PC-3 (cell line): ENCODE results near the gene PRKCG.

Experiments used
- EZH2 ChIP-seq: fragments of 300-600 bp; sonication (generic); IDR thresholded peaks from one replicate; pipeline ENCODE4 v1.6.1; 2017; ENCODE audit warnings: antibody characterized with exemption, mild to moderate bottlenecking, low read length; ENCODE audit not compliant: unreplicated experiment
- TF ChIP-seq, protein P1 (sequence below): fragments of 300-600 bp; sonication (generic); conservative IDR thresholded peaks from 2 replicates; pipeline ENCODE4 v1.5.1; 2017; ENCODE audit warnings: antibody characterized with exemption, low read depth, mild to moderate bottlenecking, low read length

DNA sequence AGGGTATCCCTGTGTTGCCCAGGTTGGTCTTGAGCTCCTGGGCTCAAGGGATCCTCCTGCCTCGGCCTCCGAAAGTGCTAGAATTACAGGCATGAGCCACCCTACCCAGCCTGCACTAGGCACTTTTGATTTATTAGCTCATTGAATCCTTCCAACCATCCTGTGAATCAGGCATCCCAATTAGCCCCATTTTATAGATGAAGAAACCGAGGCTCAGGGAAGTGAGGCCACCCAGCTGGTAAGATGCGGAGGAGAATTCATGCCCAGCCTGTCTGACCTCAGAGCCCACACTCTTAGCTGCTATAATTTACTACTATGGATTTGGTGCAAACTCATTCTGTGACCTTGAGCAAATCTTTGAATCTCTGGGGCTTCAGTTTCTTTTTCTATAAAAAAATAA is 62.9 kb downstream of the PRKCG start:
- TF ChIP-seq, protein P1, sequence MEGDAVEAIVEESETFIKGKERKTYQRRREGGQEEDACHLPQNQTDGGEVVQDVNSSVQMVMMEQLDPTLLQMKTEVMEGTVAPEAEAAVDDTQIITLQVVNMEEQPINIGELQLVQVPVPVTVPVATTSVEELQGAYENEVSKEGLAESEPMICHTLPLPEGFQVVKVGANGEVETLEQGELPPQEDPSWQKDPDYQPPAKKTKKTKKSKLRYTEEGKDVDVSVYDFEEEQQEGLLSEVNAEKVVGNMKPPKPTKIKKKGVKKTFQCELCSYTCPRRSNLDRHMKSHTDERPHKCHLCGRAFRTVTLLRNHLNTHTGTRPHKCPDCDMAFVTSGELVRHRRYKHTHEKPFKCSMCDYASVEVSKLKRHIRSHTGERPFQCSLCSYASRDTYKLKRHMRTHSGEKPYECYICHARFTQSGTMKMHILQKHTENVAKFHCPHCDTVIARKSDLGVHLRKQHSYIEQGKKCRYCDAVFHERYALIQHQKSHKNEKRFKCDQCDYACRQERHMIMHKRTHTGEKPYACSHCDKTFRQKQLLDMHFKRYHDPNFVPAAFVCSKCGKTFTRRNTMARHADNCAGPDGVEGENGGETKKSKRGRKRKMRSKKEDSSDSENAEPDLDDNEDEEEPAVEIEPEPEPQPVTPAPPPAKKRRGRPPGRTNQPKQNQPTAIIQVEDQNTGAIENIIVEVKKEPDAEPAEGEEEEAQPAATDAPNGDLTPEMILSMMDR = no peak
- TF ChIP-seq EZH2 = no peak
